D721Med (cell line): ENCODE data around the gene C6orf15.
"Not testable (repeated sequence)": the region's sequence is repeated elsewhere in the genome, so short reads cannot be mapped to it uniquely, and the experiment has no call there.

Experiments
- DNase-seq: peaks from one replicate; pipeline ENCODE4 v3.0.0; 2011; ENCODE audit warnings: low spot score; ENCODE audit not compliant: insufficient read length
- FAIRE-seq: peaks from 2 replicates; lab custom pipeline; 2011; peaks lifted over from hg19 to GRCh38; lab: Jason Lieb, UNC
- CTCF ChIP-seq: IDR thresholded peaks from 2 replicates; pipeline ENCODE4 v1.5.1; 2012; ENCODE audit warnings: mild to moderate bottlenecking, control low read depth; ENCODE audit not compliant: insufficient read depth; ENCODE audit errors: missing control alignments

C6orf15 gene

GRCh38 chr6:31081872-31082271 lies 30.5 kb downstream of the C6orf15 start:
- no peak for TF ChIP-seq CTCF
- FAIRE-seq, result no peak
- DNase-seq, result no peak

DNA sequence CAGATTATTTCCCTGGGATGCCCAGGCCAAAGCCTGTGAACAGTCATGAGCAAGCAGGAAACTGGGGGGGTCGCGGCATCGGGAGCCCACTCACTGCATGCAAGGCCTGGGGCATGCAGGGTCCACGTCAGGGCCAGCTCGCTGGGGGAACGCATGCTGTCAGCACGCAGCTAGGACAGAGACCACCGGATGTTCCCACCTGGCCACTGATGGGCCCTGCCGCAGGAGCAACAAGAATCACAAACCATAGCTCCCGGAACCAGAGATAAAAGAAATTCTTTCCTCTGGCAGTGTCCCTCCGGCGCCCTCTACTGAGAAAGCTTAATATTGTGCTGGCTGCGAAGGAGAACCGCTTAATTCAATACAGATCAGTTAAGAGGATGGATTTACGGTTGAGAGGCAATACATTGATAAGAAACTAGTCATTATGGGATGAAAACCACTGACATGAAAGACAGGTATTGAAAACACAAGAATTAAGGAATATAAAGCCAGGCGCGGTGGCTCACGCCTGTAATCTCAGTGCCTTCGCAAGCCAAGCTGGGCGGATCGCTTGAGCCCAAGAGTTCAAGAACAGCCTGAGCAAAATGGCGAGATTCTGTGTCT lies 32.6 kb downstream of the C6orf15 start:
- FAIRE-seq (no peak), DNase-seq (peak; percentile 54)

DNA sequence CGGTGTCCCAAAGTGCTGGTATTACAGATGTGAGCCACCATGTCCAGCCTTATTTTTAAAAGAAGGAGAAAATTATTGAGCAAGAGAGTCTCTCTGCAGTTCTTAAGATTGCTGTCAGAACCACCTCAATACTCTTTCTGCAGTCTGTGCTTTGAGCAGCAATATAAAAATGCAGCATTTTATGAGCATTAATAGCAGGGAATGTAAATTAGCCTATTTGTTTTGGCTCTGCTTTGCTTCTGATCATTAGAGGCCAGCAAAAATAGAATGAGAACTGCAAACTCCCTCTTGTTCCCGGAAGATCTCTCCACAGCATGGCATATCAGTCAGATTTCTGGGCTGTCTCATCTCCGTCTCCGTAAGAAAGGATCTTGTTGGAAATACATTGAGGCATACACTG lies 35.8 kb downstream of the C6orf15 start:
- FAIRE-seq, result no peak
- TF ChIP-seq CTCF, result no peak
- DNase-seq, result no peak

More for the DNA sequence above, 32.6 kb downstream of the C6orf15 start:
- peak; percentile 70 for TF ChIP-seq CTCF

DNA sequence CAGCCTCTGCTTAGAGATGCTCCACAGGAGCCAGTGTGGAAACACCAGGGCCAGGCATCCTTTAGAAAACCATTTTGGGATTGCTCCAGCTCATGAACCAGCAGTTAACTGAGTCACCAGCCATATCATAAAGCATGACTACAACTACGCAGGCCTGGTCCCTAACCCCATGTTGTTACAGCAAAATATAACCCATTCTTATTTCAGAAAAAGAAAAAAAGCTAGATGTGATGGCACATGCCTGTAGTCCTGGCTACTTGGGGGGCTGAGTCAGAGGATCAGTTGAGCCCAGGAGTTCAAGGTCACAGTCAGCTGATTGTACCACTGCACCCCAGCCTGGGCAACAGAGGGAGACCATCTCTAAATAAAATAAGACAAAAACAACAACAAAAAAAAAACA lies 36.8 kb downstream of the C6orf15 start:
- FAIRE-seq (no peak), DNase-seq (no peak)
- no peak for TF ChIP-seq CTCF

DNA sequence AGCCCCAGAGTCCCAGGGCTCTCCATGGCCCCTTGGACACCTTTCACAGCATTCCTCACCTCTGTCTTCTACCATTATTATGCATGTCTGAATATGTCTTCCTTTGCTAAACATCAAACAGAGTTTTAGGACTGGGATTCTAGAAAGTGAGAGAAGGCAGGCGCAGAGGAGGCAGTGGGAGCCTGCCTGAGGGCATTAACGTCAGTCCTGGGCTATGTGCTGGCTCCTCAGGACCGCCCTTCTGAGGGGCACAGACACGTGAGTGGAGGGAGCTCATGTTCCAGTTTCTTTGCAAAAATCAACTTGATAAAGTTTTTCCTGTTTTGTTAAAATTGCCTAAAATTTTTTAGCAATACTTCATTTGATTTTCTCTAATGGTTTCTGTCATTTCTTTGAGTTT lies 38.0 kb downstream of the C6orf15 start:
- DNase-seq (no peak), FAIRE-seq (no peak)
- no peak for TF ChIP-seq CTCF

GRCh38 chr6:31070711-31071197 lies 41.6 kb downstream of the C6orf15 start:
- peak; percentile 79 for TF ChIP-seq CTCF
- DNase-seq (no peak), FAIRE-seq (no peak)

DNA sequence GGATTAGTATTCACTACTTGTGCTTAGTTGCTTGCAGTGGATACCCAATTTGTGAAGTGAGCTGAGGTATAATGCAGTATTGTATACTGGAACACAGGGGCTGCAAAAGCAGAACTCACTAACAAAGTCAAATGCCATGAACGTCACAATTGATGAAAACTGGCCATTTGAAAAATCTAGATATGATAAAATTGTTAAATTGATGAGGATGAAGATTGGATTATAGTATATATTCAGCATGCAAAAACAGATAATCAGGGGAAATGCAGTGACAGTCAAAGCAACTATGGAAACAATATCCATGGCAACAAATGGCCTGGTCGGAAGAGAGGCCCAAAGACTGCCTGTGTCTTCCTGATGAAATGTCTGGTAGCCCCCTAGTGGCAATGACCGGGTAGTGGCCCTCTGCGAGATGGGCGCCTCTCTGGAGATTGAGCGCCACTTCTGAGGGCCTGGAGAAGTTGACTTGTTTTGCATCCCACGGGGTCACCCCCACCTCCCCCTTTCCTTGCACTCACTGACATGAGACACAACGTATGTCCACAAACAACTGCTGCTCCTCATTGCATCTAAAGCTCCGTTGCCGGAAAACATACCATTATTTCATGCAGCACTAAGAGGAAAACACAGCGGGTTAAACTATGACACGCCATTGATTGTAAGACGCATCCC lies 43.6 kb downstream of the C6orf15 start:
- FAIRE-seq (no peak), DNase-seq (peak; percentile 63)
- peak; percentile 67 for TF ChIP-seq CTCF

DNA sequence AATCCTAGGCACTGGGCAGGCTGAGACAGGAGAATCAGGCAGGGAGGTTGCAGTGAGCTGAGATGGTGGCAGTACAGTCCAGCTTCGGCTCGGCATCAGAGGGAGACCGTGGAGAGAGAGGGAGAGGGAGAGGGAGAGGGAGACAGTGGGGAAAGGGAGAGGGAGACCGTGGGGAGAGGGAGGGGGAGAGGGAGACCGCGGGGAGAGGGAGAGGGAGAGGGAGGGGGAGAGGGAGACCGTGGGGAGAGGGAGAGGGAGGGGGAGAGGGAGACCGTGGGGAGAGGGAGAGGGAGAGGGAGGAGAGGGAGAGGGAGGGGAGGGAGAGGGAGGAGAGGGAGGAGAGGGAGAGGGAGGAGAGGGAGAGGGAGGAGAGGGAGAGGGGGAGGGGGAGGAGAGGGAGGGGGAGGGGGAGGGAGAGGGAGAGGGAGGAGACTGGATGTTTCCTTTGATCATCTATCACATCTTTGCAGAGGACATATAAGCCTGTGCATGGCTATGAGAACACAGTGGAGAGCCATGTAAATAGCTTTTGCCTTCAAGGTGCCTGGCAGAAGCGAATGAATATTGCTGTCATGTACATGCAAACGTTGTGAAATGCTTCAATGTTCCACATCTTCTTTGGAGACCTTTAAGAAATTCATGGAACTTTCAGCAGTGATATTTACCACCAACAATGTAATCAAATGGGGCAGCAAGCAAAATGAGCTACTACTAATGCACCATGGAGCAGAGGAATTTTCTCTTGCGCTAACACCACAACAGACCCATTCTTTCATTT lies 44.3 kb downstream of the C6orf15 start:
- not testable (repeated sequence) for FAIRE-seq, DNase-seq

DNA sequence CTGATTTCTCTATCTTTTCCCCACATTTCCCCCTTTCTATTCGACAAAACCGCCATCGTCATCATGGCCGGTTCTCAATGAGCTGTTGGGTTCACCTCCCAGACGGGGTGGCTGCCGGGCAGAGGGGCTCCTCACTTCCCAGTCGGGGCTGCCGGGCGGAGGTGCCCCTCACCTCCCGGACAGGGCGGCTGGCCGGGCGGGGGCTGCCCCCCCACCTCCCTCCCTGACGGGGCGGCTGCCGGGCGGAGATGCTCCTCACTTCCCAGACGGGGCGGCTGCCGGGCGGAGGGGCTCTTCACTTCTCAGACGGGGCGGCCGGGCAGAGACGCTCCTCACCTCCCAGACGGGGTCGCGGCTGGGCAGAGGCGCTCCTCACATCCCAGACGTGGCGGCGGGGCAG lies 45.3 kb downstream of the C6orf15 start:
- DNase-seq, FAIRE-seq: not testable (repeated sequence)
